ENCODE data around the gene SDCCAG8.

DNA sequence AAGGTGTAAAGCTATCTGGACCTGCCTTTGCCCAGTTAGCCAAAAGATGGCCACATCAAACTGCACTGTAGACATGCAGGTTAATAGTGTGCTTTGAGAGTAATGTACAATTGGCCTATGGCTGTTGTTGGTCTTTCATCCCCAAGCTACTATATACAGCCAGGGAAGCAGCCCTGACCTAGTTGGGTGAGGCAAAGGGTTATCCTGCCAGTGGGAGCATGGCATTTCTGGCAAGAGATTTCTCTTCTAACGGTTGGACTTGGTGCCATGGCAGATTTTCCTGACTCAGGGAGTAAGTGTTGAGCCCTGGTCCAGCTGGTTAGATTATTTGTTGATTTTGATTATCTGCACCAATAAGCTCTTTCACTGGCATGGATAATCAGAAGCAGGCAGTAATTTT lies 119.8 kb downstream of the SDCCAG8 start:
- TF ChIP-seq, protein P1, sequence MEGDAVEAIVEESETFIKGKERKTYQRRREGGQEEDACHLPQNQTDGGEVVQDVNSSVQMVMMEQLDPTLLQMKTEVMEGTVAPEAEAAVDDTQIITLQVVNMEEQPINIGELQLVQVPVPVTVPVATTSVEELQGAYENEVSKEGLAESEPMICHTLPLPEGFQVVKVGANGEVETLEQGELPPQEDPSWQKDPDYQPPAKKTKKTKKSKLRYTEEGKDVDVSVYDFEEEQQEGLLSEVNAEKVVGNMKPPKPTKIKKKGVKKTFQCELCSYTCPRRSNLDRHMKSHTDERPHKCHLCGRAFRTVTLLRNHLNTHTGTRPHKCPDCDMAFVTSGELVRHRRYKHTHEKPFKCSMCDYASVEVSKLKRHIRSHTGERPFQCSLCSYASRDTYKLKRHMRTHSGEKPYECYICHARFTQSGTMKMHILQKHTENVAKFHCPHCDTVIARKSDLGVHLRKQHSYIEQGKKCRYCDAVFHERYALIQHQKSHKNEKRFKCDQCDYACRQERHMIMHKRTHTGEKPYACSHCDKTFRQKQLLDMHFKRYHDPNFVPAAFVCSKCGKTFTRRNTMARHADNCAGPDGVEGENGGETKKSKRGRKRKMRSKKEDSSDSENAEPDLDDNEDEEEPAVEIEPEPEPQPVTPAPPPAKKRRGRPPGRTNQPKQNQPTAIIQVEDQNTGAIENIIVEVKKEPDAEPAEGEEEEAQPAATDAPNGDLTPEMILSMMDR (IDR thresholded peaks at IDR 0.05): no peak
- no peak for TF ChIP-seq POLR2A (IDR thresholded peaks at IDR 0.05)

Measured in body of pancreas (tissue), 4 donors.